Panc1 (cell line): ENCODE data around the gene SLC2A3. TPM values are rescaled to one million over a fixed set of nuclear protein-coding genes. Genes with fewer than 3 reads are reported as not detected.

Source experiments
- ATAC-seq: fragments of 200-7000 bp; cut with Tn5 transposase; 2 replicates; pipeline ENCODE4 v1.9.1; 2020; ENCODE audit warnings: mild to moderate bottlenecking, moderate library complexity
- BruUV-seq: library from RNA; stranded (reverse); fragments of 400-500 nt; replicated peaks from 2 replicates; lab custom pipeline; 2021; lab: Mats Ljungman, UMichigan
- CTCF ChIA-PET: fragments of 300-600 bp; sonication (Branson Sonifier 250); formaldehyde crosslinking; loops from one replicate; lab custom pipeline; 2022; ENCODE audit warnings: antibody characterized with exemption; lab: Charles Lee
- POLR2A ChIA-PET: fragments of 300-600 bp; sonication (Branson Sonifier 250); formaldehyde crosslinking; loops from one replicate; lab custom pipeline; 2022; ENCODE audit warnings: antibody characterized with exemption; lab: Charles Lee
- DNase-seq: peaks from one replicate; pipeline ENCODE4 v3.0.0-alpha.2; 2010; ENCODE audit warnings: low read depth, low spot score
- H3K27ac ChIP-seq: 2 replicates; pipeline ENCODE4 v1.5.1; 2011; ENCODE audit warnings: mild to moderate bottlenecking, low read length, inconsistent platforms
- H3K27me3 ChIP-seq: fragments of 200-500 bp; sonication (Bioruptor generic); 2 replicates; pipeline ENCODE4 v1.6.0; 2014; ENCODE audit warnings: low read length, inconsistent platforms; ENCODE audit not compliant: control insufficient read depth, insufficient read depth
- H3K36me3 ChIP-seq: fragments of 200-500 bp; sonication (Bioruptor generic); 2 replicates; pipeline ENCODE4 v1.5.1; 2014; ENCODE audit warnings: inconsistent platforms, mild to moderate bottlenecking, low read length, moderate library complexity; ENCODE audit not compliant: control insufficient read depth, insufficient read depth
- H3K4me1 ChIP-seq: 2 replicates; pipeline ENCODE4 v1.5.1; 2011; ENCODE audit warnings: inconsistent platforms, mild to moderate bottlenecking, low read length, moderate library complexity; ENCODE audit not compliant: control insufficient read depth, insufficient read depth
- H3K4me3 ChIP-seq, 2 experiments: 2 replicates each; pipeline ENCODE4 v1.5.1; 2011 to 2012; ENCODE audit warnings: low read depth in 2 of 2, low read length in 2 of 2, mild to moderate bottlenecking in 2 of 2, inconsistent platforms in 1 of 2, moderate library complexity in 1 of 2
- H3K9me3 ChIP-seq: fragments of 200-500 bp; sonication (Bioruptor generic); 2 replicates; pipeline ENCODE4 v1.5.1; 2014; ENCODE audit warnings: low read depth, mild to moderate bottlenecking, inconsistent platforms, low read length, moderate library complexity; ENCODE audit not compliant: control insufficient read depth, insufficient read depth
- POLR2AphosphoS5 ChIP-seq: IDR thresholded peaks from 2 replicates; pipeline ENCODE4 v1.6.1; 2012; ENCODE audit warnings: mild to moderate bottlenecking, low read depth, low read length, moderate library complexity
- SIN3A ChIP-seq: IDR thresholded peaks from 2 replicates; pipeline ENCODE4 v1.6.1; 2012; ENCODE audit warnings: low read depth, mild to moderate bottlenecking, low read length, moderate library complexity, borderline replicate concordance; ENCODE audit not compliant: insufficient read depth
- TCF7L2 ChIP-seq: IDR thresholded peaks from 2 replicates; pipeline ENCODE4 v1.6.1; 2011; ENCODE audit warnings: mild to moderate bottlenecking, low read depth, low read length, inconsistent platforms
- in situ Hi-C: cut with HindIII; loops from 2 replicates; pipeline ENCODE4 v1.10.0; 2016; ENCODE audit warnings: low sequenced_read_pairs, low pct_unique_long_range_greater_than_20kb
- intact Hi-C: fragments of 100-400 bp; cut with micrococcal nuclease; formaldehyde crosslinking; loops from one replicate; pipeline ENCODE4 v1.10.0; 2022; ENCODE audit not compliant: unreplicated experiment
- total RNA-seq: library from RNA; stranded (reverse); gene quantifications from one replicate; pipeline ENCODE4 v1.2.1, GENCODE V29; 2021; ENCODE audit not compliant: unreplicated experiment
- TF ChIP-seq, protein P1 (sequence below), 2 experiments: IDR thresholded peaks; 2 replicates each; pipeline ENCODE4 v1.6.1; 2011 to 2012; ENCODE audit warnings: low read depth in 2 of 2, control low read depth in 1 of 2, low read length in 1 of 2, mild to moderate bottlenecking in 1 of 2, moderate library complexity in 1 of 2; ENCODE audit not compliant: insufficient read depth in 1 of 2
- TF ChIP-seq, protein P2 (sequence below): fragments of 450-650 bp; IDR thresholded peaks from 2 replicates; pipeline ENCODE4 v1.5.1; 2017; ENCODE audit warnings: mild to moderate bottlenecking

Gene SLC2A3
- total RNA-seq, 1 experiment from 2014 or later = 0.51 TPM

DNA sequence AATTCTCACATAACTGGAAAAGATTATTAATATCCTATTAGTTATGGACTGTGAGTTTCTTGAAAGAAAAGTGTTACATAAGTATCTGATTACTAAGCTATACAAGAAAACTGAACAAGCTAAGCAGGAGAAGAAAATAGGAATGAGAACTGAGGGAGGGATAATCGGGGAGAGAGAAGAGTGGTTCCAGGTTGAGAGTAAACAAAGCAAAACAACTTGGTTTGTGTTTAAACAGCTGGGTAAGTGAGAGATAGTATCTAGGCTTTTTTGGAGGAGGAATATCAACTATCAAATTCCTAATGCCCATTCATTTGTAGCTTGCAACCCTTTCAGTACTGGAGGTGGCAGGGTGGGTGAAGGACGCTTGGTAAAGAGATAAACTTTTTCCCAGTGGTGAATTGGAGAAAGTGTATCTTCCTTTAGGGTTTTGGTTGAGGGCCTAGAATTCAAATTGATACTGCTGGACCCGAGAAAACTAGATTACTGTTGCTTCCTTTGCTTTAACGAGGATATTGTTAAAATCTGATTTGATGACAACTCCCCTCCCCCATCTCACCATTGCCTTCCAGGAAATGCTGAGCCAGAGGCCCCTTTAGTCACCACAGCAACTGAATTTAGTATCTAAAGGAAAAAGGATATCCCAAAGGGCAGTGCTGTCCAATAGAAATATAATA lies 2.0 kb upstream of the SLC2A3 start:
- intact Hi-C loops (no loop called here), in situ Hi-C loops (no loop called here)
- no TSS peak for BruUV-seq
- no peaks in the 10 kb centered on the region for H3K9me3 ChIP-seq
- no peak overlapping the region for H3K4me3 ChIP-seq
- H3K27me3 ChIP-seq = no peaks in the 10 kb centered on the region
- H3K27ac ChIP-seq = no peak overlapping the region
- DNase-seq (no peak), ATAC-seq (no peak)
- ChIA-PET CTCF (interaction anchor here (0.7 kb wide), 1 partner anchor 22 kb away, joined by 5 read pairs; no protein-coding TSS in a partner anchor), POLR2A (no interaction called here)
- no peaks in the 10 kb centered on the region for H3K4me1 ChIP-seq
- no peak for TF ChIP-seq TCF7L2
- TF ChIP-seq SIN3A = no peak
- TF ChIP-seq, protein P1, sequence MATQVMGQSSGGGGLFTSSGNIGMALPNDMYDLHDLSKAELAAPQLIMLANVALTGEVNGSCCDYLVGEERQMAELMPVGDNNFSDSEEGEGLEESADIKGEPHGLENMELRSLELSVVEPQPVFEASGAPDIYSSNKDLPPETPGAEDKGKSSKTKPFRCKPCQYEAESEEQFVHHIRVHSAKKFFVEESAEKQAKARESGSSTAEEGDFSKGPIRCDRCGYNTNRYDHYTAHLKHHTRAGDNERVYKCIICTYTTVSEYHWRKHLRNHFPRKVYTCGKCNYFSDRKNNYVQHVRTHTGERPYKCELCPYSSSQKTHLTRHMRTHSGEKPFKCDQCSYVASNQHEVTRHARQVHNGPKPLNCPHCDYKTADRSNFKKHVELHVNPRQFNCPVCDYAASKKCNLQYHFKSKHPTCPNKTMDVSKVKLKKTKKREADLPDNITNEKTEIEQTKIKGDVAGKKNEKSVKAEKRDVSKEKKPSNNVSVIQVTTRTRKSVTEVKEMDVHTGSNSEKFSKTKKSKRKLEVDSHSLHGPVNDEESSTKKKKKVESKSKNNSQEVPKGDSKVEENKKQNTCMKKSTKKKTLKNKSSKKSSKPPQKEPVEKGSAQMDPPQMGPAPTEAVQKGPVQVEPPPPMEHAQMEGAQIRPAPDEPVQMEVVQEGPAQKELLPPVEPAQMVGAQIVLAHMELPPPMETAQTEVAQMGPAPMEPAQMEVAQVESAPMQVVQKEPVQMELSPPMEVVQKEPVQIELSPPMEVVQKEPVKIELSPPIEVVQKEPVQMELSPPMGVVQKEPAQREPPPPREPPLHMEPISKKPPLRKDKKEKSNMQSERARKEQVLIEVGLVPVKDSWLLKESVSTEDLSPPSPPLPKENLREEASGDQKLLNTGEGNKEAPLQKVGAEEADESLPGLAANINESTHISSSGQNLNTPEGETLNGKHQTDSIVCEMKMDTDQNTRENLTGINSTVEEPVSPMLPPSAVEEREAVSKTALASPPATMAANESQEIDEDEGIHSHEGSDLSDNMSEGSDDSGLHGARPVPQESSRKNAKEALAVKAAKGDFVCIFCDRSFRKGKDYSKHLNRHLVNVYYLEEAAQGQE (IDR thresholded peaks at IDR 0.05; ENCODE audit: insufficient read depth in 1 of 2, low read depth in 2 of 2, low read length in 1 of 2) = no peak
- no peak for TF ChIP-seq POLR2AphosphoS5
- TF ChIP-seq, protein P2, sequence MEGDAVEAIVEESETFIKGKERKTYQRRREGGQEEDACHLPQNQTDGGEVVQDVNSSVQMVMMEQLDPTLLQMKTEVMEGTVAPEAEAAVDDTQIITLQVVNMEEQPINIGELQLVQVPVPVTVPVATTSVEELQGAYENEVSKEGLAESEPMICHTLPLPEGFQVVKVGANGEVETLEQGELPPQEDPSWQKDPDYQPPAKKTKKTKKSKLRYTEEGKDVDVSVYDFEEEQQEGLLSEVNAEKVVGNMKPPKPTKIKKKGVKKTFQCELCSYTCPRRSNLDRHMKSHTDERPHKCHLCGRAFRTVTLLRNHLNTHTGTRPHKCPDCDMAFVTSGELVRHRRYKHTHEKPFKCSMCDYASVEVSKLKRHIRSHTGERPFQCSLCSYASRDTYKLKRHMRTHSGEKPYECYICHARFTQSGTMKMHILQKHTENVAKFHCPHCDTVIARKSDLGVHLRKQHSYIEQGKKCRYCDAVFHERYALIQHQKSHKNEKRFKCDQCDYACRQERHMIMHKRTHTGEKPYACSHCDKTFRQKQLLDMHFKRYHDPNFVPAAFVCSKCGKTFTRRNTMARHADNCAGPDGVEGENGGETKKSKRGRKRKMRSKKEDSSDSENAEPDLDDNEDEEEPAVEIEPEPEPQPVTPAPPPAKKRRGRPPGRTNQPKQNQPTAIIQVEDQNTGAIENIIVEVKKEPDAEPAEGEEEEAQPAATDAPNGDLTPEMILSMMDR = no peak
- no peaks in the 10 kb centered on the region for H3K36me3 ChIP-seq

DNA sequence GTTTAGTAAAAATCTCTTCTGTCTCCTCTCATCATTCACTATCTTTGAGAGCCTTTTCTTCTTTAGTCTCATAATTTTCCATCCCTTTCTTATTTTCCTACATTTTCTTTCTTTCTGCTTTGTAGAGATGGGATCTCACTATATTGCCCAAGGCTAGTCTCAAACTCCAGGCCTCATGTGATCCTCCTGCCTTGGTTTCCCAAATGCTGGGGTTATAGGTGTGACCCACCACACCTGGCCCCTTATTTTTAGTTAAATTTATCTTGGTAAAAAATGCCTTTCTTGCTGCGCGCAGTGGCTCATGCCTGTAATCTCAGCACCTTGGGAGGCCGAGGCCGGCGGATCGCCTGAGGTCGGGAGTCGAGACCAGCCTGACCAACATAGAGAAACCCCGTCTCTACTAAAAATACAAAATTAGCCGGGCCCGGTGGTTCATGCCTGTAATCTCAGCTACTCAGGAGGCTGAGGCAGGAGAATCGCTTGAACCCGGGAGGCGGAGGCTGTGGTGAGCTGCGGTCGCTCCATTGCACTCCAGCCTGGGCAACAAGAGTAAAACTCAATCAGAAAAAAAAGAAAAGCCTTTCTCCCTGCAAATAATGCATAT lies 996 bp downstream of the SLC2A3 start:
- no peaks in the 10 kb centered on the region for H3K27me3 ChIP-seq
- H3K9me3 ChIP-seq = no peaks in the 10 kb centered on the region
- in situ Hi-C loops = no loop called here
- H3K4me1 ChIP-seq = no peaks in the 10 kb centered on the region
- no peak for DNase-seq
- ChIA-PET POLR2A (no interaction called here), CTCF (interaction anchor here (0.6 kb wide), 1 partner anchor 30 kb away, joined by 3 read pairs; no protein-coding TSS in a partner anchor)
- H3K36me3 ChIP-seq = no peaks in the 10 kb centered on the region
- ATAC-seq = no peak
- BruUV-seq = no TSS peak
- no peak overlapping the region for H3K27ac ChIP-seq
- TF ChIP-seq POLR2AphosphoS5 = no peak
- TF ChIP-seq TCF7L2 = no peak
- intact Hi-C loops = no loop called here
- H3K4me3 ChIP-seq = peak overlapping the region in 1 of 2 experiments; percentile 26; a peak in 1 of 4 replicates
